Activated naive CD4-positive, alpha-beta T cell treated with anti-CD3 and anti-CD28 coated beads, Interleukin-2, amount 10 ng/mL, durations not matched to agents 7 days and 5 days (primary cell): ENCODE measurements around the gene AMOT.
"Not testable (repeated sequence)": the region's sequence is repeated elsewhere in the genome, so short reads cannot be mapped to it uniquely, and the experiment has no call there.

Experiments used
- CTCF ChIA-PET: fragments of 350-600 bp; sonication (Branson Sonifier 250); formaldehyde crosslinking; loops from one replicate; lab custom pipeline; 2021; ENCODE audit warnings: antibody characterized with exemption; lab: Charles Lee
- DNase-seq: peaks from one replicate; pipeline ENCODE4 v3.0.0-alpha.2; 2020
- H3K27ac Mint-ChIP-seq: one replicate; pipeline ENCODE4 v1.8.0; 2021; ENCODE audit warnings: mild to moderate bottlenecking, moderate library complexity, mixed read lengths
- H3K27me3 Mint-ChIP-seq: one replicate; pipeline ENCODE4 v1.8.0; 2021; ENCODE audit warnings: mild to moderate bottlenecking, mixed read lengths
- H3K36me3 Mint-ChIP-seq: one replicate; pipeline ENCODE4 v1.8.0; 2021; ENCODE audit warnings: mixed read lengths
- H3K4me1 Mint-ChIP-seq: one replicate; pipeline ENCODE4 v1.8.0; 2021; ENCODE audit warnings: mixed read lengths
- H3K4me3 Mint-ChIP-seq: one replicate; pipeline ENCODE4 v1.8.0; 2021; ENCODE audit warnings: mild to moderate bottlenecking, moderate library complexity, mixed read lengths
- H3K9me3 Mint-ChIP-seq: one replicate; pipeline ENCODE4 v1.8.0; 2021; ENCODE audit warnings: mixed read lengths

Gene AMOT, protein sequence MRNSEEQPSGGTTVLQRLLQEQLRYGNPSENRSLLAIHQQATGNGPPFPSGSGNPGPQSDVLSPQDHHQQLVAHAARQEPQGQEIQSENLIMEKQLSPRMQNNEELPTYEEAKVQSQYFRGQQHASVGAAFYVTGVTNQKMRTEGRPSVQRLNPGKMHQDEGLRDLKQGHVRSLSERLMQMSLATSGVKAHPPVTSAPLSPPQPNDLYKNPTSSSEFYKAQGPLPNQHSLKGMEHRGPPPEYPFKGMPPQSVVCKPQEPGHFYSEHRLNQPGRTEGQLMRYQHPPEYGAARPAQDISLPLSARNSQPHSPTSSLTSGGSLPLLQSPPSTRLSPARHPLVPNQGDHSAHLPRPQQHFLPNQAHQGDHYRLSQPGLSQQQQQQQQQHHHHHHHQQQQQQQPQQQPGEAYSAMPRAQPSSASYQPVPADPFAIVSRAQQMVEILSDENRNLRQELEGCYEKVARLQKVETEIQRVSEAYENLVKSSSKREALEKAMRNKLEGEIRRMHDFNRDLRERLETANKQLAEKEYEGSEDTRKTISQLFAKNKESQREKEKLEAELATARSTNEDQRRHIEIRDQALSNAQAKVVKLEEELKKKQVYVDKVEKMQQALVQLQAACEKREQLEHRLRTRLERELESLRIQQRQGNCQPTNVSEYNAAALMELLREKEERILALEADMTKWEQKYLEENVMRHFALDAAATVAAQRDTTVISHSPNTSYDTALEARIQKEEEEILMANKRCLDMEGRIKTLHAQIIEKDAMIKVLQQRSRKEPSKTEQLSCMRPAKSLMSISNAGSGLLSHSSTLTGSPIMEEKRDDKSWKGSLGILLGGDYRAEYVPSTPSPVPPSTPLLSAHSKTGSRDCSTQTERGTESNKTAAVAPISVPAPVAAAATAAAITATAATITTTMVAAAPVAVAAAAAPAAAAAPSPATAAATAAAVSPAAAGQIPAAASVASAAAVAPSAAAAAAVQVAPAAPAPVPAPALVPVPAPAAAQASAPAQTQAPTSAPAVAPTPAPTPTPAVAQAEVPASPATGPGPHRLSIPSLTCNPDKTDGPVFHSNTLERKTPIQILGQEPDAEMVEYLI

DNA sequence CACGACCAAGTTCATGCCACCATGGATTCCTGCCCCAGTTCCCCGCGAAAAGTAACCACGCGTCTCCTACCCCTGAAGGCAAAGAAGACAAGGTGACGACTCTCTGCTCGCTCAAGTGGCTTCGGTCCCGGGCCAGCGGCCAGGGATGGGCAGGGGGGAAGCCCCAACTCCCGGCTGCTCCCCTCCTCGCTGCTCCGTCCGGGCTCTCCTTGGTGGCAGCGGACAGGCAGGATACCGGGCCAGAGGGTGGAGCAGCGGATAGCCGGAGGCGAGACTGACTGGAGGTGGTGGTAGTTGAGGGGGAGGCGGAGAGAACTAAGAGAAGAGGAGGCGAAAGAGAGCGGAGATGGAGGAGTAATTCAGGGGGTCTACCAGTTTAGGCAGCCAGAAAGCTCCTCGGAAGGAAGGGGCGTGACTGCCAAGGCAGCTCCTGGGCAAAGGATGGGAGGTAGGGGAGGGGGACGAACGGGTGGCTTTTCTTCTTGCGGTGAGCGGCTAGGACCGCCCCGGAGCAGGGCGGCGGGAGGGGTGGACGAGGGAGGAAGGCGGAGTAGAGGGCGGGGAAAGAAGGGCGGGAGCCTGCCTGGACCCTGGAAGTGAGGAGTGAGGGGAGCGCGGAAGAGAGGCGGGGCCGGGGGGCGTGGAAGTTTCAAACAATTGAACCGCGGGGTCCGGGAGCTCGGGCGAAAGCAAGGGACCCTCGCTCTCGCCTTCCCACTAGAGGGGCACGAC is at the start of gene AMOT:
Gene AMOT (minus strand): TSS at position 450 of the 732 bp plus-strand sequence. CDS start 17,705 bp downstream, outside the sequence.
- peaks cover 14% of the 10 kb centered on the region for H3K4me1 Mint-ChIP-seq
- peak; percentile 73 for DNase-seq
- CTCF ChIA-PET, result interaction anchor here (1.1 kb wide), 1 partner anchor 19 kb away, joined by 3 read pairs; no protein-coding TSS in a partner anchor
- H3K9me3 Mint-ChIP-seq, result no peaks in the 10 kb centered on the region
- H3K27ac Mint-ChIP-seq, result peak within 1 kb of the TSS; percentile 64
- peak within 1 kb of the TSS; percentile 85 for H3K4me3 Mint-ChIP-seq
- H3K27me3 Mint-ChIP-seq, result peaks cover 19% of the 10 kb centered on the region
- no peaks in the 10 kb centered on the region for H3K36me3 Mint-ChIP-seq

DNA sequence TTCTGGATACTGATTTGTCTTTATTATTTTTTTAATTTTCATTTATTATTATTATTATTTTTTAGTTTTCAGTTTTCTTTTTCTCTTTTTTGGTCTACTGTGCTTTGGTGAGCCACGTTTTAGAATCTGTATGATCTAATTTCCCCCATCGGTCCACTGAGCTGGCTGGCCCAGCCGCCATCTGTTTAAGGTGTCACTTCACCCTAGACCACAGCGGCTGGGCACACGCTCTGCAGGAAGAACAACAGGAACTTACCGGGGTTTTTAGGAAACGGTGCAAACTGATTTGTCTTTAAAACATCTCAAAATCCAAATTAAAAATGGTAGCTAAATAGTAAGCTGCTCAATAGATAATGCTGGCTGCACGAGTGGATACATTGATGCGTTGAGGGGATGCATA is 48.8 kb upstream of the AMOT start:
- H3K4me3 Mint-ChIP-seq, result no peak overlapping the region
- CTCF ChIA-PET, result no interaction called here
- no peak overlapping the region for H3K27ac Mint-ChIP-seq
- H3K4me1 Mint-ChIP-seq, result peaks cover 3% of the 10 kb centered on the region
- no peak for DNase-seq
- no peaks in the 10 kb centered on the region for H3K9me3 Mint-ChIP-seq
- H3K27me3 Mint-ChIP-seq, result no peaks in the 10 kb centered on the region
- H3K36me3 Mint-ChIP-seq, result no peaks in the 10 kb centered on the region

DNA sequence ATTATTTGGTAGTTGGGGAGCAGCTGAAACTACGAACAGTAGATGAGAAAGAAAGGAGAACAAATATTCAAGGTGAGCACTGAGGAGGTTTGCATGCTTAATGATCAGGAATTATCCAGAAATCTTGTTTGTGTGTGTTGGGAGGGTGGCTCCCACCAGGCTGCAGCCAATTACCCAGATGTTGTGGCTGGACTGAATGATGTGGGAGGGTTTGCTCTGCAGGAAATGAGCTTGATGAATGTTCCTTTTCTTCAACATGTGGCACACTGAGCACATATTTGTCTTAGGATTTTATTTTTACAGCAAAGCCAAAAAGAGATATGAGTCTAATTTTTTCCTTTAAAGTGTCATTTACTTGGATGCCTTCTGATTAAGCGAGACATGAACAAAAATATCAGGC is 48.3 kb upstream of the AMOT start:
- H3K27me3 Mint-ChIP-seq, result no peaks in the 10 kb centered on the region

DNA sequence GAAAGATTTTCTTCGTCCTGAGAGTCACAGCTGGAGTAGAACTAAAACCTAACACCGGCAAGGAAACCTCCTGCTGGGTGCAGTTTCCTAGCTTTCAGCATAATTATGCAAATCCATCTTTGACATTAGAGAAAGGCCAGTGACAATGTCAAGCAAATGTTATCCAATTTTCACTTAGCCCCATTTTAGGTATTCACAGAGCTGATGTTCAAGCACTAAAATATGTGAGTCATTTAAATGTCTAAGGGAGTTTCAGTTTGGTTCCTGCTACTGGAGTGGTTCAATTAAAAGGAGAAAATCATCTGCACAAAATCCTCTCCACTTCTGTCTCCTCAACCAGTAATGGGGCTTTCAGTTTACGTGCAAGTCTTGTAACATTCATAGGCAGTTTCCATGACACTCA is 37.1 kb upstream of the AMOT start:
- DNase-seq, result no peak
- Mint-ChIP-seq H3K9me3 (no peaks in the 10 kb centered on the region), H3K4me3 (no peak overlapping the region), H3K27me3 (no peaks in the 10 kb centered on the region), H3K36me3 (no peaks in the 10 kb centered on the region), H3K4me1 (no peaks in the 10 kb centered on the region), H3K27ac (no peak overlapping the region)
- CTCF ChIA-PET, result interaction anchor here (1.4 kb wide), 1 partner anchor 10 kb away, joined by 4 read pairs; no protein-coding TSS in a partner anchor

More for the DNA sequence above, 48.3 kb upstream of the AMOT start:
- Mint-ChIP-seq H3K4me3 (no peak overlapping the region), H3K36me3 (no peaks in the 10 kb centered on the region), H3K9me3 (no peaks in the 10 kb centered on the region), H3K27ac (no peak overlapping the region), H3K4me1 (peaks cover 3% of the 10 kb centered on the region)
- DNase-seq, result no peak
- CTCF ChIA-PET, result no interaction called here

DNA sequence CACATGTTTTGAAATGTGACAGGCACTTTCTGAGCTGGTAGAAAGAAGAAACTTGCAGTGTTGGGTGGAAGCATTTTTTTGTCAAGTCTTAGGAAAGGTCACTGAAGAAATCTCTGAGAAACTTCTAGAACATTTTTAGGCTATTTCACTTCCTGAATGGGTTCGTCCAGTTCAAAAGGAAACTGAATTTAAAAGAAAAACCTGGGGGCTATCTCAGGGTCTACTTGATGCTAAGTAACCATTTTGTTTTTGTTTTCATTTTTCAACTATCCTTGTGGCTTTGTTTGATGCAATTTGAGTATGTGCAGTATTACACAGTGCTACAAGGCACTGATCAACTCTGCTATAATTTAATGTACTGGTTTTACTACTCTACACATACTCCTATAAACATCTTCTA is 34.0 kb upstream of the AMOT start:
- DNase-seq, result no peak
- no peaks in the 10 kb centered on the region for H3K9me3 Mint-ChIP-seq
- H3K4me1 Mint-ChIP-seq, result no peaks in the 10 kb centered on the region
- no peaks in the 10 kb centered on the region for H3K27me3 Mint-ChIP-seq
- no peak overlapping the region for H3K27ac Mint-ChIP-seq
- no peaks in the 10 kb centered on the region for H3K36me3 Mint-ChIP-seq
- no peak overlapping the region for H3K4me3 Mint-ChIP-seq
- CTCF ChIA-PET, result no interaction called here

DNA sequence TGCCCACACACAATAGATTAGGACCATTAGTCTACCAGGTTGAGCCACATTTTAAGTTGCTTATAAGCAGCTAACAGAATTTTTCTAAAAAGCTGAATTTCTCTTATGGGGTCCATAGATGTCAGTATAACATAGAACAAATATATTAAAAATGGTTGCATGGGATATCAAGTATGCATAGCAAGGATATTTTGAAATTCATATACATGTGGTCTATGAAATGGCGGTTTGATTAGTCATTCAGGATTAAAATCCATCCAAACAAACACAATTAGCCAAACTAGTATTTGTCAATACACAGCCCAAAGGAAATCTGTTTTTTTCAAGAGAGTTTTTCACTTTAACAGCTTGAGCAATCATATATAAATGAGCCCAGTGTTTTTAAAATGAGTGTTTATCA is 33.5 kb upstream of the AMOT start:
- no peaks in the 10 kb centered on the region for H3K27me3 Mint-ChIP-seq
- H3K4me1 Mint-ChIP-seq, result no peaks in the 10 kb centered on the region
- DNase-seq, result no peak
- no peak overlapping the region for H3K4me3 Mint-ChIP-seq
- no peaks in the 10 kb centered on the region for H3K9me3 Mint-ChIP-seq
- no peak overlapping the region for H3K27ac Mint-ChIP-seq
- CTCF ChIA-PET, result no interaction called here
- no peaks in the 10 kb centered on the region for H3K36me3 Mint-ChIP-seq

DNA sequence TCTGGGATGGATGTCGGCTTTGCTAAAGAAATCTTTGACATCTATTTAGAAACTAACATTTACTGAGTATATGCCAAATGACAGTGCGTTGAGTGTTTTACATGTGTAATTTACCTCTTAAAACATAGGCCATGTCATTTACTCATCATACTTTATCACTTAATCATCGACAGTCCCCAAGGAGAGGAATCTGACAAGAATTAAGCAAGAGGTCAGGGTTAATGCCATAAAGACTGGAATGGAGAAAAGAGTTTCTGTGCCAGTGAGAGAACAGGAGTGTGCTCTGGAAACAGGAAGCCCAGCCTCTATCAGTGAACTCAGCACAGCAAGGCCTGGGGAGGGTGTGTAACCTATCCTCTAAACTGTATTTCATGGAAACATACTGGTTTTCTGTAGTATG is 28.0 kb upstream of the AMOT start:
- CTCF ChIA-PET, result no interaction called here
- H3K4me1 Mint-ChIP-seq, result no peaks in the 10 kb centered on the region

DNA sequence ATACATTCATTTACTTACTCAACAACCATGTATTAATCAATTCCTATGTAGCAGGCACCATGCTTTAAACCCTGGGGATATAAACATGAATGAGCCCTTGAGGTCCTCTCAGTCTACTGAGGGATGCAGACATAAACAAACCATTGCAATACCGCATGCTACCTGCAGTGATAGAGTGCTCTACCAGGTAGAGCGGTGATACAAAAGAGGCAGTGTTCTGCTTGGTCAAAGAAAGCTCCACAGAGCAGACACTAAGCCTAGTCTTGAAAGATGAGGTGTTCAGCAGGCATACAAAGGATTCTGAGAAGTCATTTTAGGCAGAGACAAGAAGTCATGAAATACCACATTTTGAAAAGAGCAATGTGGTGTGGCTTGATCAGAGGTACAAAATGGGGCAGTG is 26.9 kb upstream of the AMOT start:
- CTCF ChIA-PET, result interaction anchor here (0.8 kb wide), 1 partner anchor 10 kb away, joined by 4 read pairs; no protein-coding TSS in a partner anchor
- H3K4me3 Mint-ChIP-seq, result no peak overlapping the region
- no peak overlapping the region for H3K27ac Mint-ChIP-seq
- H3K36me3 Mint-ChIP-seq, result no peaks in the 10 kb centered on the region
- no peak for DNase-seq
- no peaks in the 10 kb centered on the region for H3K9me3 Mint-ChIP-seq
- H3K27me3 Mint-ChIP-seq, result no peaks in the 10 kb centered on the region
- no peaks in the 10 kb centered on the region for H3K4me1 Mint-ChIP-seq

More for the DNA sequence above, 28.0 kb upstream of the AMOT start:
- no peaks in the 10 kb centered on the region for H3K9me3 Mint-ChIP-seq
- no peaks in the 10 kb centered on the region for H3K36me3 Mint-ChIP-seq
- H3K27me3 Mint-ChIP-seq, result no peaks in the 10 kb centered on the region
- no peak for DNase-seq
- H3K4me3 Mint-ChIP-seq, result no peak overlapping the region
- no peak overlapping the region for H3K27ac Mint-ChIP-seq

DNA sequence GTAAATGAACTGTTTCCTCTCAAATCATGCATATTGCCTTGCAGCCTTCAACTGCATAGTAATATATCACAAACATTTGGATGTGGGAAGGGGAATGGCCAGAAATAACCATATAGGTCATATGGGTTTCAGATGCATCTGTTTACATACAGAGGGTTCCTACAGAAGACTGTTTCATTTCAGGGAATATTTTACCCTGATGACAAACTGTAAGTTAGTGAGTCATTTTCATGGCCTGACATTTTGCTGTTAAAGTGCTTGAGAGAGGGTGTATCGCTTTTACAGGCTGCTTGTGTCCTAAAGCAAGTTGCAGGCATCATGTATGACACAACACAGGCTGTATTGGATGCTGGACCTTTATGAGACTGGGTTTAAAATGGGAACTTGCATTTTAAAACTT is 25.5 kb upstream of the AMOT start:
- DNase-seq, result no peak
- CTCF ChIA-PET, result no interaction called here
- Mint-ChIP-seq H3K9me3 (no peaks in the 10 kb centered on the region), H3K27ac (no peak overlapping the region), H3K27me3 (no peaks in the 10 kb centered on the region), H3K4me1 (no peaks in the 10 kb centered on the region), H3K4me3 (no peak overlapping the region), H3K36me3 (no peaks in the 10 kb centered on the region)

DNA sequence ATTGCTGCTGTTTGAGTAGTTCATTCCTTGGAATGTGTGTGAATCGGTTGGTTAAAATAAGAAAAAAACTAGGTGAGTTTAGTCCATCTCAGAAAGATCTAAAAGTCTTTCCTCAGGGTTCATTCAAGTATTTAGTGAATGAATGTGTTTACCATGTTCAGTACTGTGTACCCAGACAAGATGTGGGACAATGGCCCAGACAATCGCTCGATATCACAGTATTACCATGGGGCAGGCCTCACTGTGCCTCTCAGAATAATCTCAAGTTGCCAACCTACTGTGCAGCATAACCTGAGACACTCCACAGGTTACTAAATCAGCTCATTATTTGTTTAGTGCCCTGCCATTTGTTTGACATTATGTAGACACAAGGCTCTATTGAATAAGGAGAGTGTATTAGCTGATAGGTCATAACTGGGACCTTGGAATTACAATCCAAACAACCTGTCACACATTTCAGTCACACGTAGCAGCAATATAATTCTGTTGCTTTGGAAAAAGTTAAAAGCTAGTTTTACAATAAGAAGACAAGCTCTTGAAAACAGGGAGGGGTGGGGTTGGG is 24.9 kb upstream of the AMOT start:
- CTCF ChIA-PET, result no interaction called here
- H3K4me1 Mint-ChIP-seq, result no peaks in the 10 kb centered on the region
- no peak for DNase-seq
- H3K27me3 Mint-ChIP-seq, result no peaks in the 10 kb centered on the region
- no peak overlapping the region for H3K4me3 Mint-ChIP-seq
- no peaks in the 10 kb centered on the region for H3K36me3 Mint-ChIP-seq
- H3K9me3 Mint-ChIP-seq, result no peaks in the 10 kb centered on the region
- H3K27ac Mint-ChIP-seq, result no peak overlapping the region

DNA sequence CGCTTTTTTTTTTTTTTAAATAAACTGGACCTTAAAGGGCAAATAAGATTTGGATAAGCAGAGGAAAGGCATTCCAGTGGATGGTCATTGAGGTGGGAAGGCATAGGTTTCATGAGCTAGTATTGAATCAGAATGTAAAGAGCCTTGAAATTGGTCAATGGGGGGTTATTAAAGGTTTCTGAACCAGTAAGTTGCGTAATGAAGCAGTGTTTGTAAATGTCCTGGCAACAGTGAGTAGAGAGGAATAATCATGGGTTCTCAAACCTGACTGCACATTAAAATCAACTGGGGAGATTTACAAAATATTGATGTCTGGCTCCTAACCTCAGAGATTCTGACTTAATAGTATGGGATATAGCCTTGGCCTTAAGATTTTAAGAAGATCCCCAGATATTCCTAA is 23.2 kb upstream of the AMOT start:
- no peak for DNase-seq
- no peak overlapping the region for H3K27ac Mint-ChIP-seq
- no peaks in the 10 kb centered on the region for H3K27me3 Mint-ChIP-seq
- H3K36me3 Mint-ChIP-seq, result no peaks in the 10 kb centered on the region
- H3K4me3 Mint-ChIP-seq, result no peak overlapping the region
- H3K4me1 Mint-ChIP-seq, result no peaks in the 10 kb centered on the region
- CTCF ChIA-PET, result no interaction called here
- no peaks in the 10 kb centered on the region for H3K9me3 Mint-ChIP-seq

DNA sequence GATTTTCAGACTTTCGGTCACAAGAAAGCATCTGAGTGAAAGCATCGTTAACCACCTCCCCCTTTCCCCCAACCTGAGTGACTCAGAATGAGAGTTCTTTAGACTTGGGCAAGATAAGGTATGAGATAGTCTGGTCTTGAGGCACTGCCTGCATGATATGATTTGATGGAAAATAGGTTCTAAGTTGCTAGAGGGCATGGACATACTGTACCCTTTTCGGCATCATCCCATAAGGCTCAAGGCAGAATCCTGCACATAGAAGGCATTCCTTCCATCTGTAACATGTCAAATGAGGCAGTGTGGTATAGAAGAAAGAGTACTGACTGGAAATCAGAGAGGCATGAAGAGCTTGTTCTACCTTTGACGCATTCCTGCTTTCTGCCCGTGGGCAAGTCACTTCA is 16.8 kb upstream of the AMOT start:
- H3K27ac Mint-ChIP-seq, result no peak overlapping the region
- no peak overlapping the region for H3K4me3 Mint-ChIP-seq
- H3K4me1 Mint-ChIP-seq, result peaks cover 9% of the 10 kb centered on the region
- CTCF ChIA-PET, result no interaction called here
- DNase-seq, result no peak
- H3K27me3 Mint-ChIP-seq, result no peaks in the 10 kb centered on the region
- H3K36me3 Mint-ChIP-seq, result no peaks in the 10 kb centered on the region
- no peaks in the 10 kb centered on the region for H3K9me3 Mint-ChIP-seq

DNA sequence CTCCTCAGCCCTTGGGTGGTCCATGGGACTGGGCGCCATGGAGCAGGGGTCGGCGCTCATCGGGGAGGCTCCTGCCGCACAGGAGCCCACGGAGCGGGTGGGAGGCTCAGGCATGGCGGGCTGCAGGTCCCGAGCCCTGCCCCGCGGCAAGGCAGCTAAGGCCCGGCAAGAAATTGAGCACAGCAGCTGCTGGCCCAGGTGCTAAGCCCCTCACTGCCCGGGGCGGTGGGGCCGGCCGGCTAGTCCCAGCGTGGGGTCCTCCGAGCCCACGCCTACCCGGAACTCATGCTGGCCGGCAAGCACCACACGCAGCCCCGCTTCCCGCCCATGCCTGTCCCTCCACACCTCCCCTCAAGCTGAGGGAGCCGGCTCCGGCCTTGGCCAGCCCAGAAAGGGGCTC is 14.3 kb upstream of the AMOT start:
- H3K9me3 Mint-ChIP-seq, CTCF ChIA-PET, H3K36me3 Mint-ChIP-seq, DNase-seq, H3K27me3 Mint-ChIP-seq, H3K27ac Mint-ChIP-seq, H3K4me3 Mint-ChIP-seq: not testable (repeated sequence)
- H3K4me1 Mint-ChIP-seq, result peaks cover 25% of the 10 kb centered on the region
